ENCODE measurements around the gene CHKA. TPM values are rescaled to one million over a fixed set of nuclear protein-coding genes. Genes with fewer than 3 reads are reported as not detected.

Gene CHKA
- polyA plus RNA-seq, 1 of the 3 experiments (the other 2 are of a cell fraction), result 12.3 TPM

GRCh38 chr11:68033708-68034045 is 87.5 kb downstream of the CHKA start:
- Histone ChIP-seq H3K9ac (no peak overlapping the region), H3K9me3 (no peaks in the 10 kb centered on the region), H3K27ac (ENCODE audit: low read depth in 2 of 2, low read length in 1 of 2) (no peak overlapping the region), H3K27me3 (ENCODE audit: insufficient read depth) (no peaks in the 10 kb centered on the region), H3K79me2 (ENCODE audit: insufficient read depth) (peaks cover 30% of the 10 kb centered on the region), H3K4me3 (ENCODE audit: low read depth in 2 of 2, low read length in 1 of 2) (no peak overlapping the region), H3K4me1 (ENCODE audit: control insufficient read depth in 1 of 2, insufficient read depth in 2 of 2, low read depth in 1 of 2, low read length in 1 of 2) (peaks cover 18 to 28% of the 10 kb centered on the region in 2 experiments; a peak in 3 of 4 replicates), H3K36me3 (replicated peaks in 1 of 2; ENCODE audit: control insufficient read depth in 1 of 2, insufficient read depth in 2 of 2, low read length in 1 of 2) (peaks cover 14 to 19% of the 10 kb centered on the region in 2 experiments), H2AFZ (ENCODE audit: low read depth) (no peak overlapping the region), H3K4me2 (no peak overlapping the region), H3F3A (replicated peaks; ENCODE audit: insufficient read depth) (peaks cover 23% of the 10 kb centered on the region), H4K20me1 (ENCODE audit: insufficient read depth) (no peaks in the 10 kb centered on the region), H3K9me2 (no peaks in the 10 kb centered on the region)
- no peak for TF ChIP-seq NFIC (IDR thresholded peaks at IDR 0.05; ENCODE audit: borderline replicate concordance)
- TF ChIP-seq USF2 (IDR thresholded peaks at IDR 0.05; ENCODE audit: borderline replicate concordance, low read depth, low read length), result no peak
- no peak for TF ChIP-seq POLR2AphosphoS5 (IDR thresholded peaks at IDR 0.05; ENCODE audit: low read depth, low read length)
- no peak for TF ChIP-seq RCOR1 (IDR thresholded peaks at IDR 0.05; ENCODE audit: low read length)
- no peak for TF ChIP-seq FOXJ3 (CRISPR knock-in tag; IDR thresholded peaks at IDR 0.05)
- WGBS (ENCODE audit: low lambda C conversion rate), result 81% methylated on average over 3 of the region's 12 CpGs
- ChIA-PET CTCF (interaction anchor here (1.3 kb wide), 1 partner anchor 78 kb away, joined by 4 read pairs; no protein-coding TSS in a partner anchor), POLR2A (no interaction called here)
- no peak for DNase-seq

DNA sequence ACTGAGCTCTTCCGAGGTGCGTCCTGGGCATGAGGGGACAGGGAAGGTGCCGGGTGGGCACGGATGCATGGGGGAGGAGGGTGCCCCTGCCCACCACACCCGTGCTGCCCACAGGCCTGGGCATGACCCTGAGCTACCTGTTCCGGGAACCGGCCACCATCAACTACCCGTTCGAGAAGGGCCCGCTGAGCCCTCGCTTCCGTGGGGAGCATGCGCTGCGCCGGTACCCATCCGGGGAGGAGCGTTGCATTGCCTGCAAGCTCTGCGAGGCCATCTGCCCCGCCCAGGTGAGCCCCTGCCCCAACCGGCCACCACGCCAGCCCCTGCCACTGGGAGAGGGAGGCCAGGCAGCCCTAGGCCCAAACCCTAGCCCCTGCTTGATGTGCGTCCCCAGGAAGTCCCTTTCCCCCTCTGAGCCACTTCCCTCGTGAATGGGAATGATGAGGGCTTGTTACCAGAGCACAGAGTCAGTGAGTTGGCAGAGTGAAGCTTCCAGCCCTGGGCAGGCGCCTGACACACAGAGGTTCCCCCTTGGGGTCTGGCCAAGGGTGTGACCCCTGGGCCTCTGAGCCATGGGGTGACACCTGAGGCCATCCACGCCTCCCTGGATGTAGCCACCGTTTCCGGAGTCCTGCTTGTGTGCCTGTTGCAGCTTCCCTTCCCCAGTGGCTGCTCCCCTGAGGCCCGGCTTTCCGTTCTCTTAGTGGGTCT is 88.0 kb downstream of the CHKA start:
- Histone ChIP-seq H3K79me2 (ENCODE audit: insufficient read depth) (peaks cover 30% of the 10 kb centered on the region), H3K36me3 (replicated peaks in 1 of 2; ENCODE audit: control insufficient read depth in 1 of 2, insufficient read depth in 2 of 2, low read length in 1 of 2) (peaks cover 14 to 19% of the 10 kb centered on the region in 2 experiments), H3K9me2 (no peaks in the 10 kb centered on the region), H3K4me2 (no peak overlapping the region), H3K27ac (ENCODE audit: low read depth in 2 of 2, low read length in 1 of 2) (no peak overlapping the region), H3K27me3 (ENCODE audit: insufficient read depth) (no peaks in the 10 kb centered on the region), H3K4me1 (ENCODE audit: control insufficient read depth in 1 of 2, insufficient read depth in 2 of 2, low read depth in 1 of 2, low read length in 1 of 2) (peaks cover 23 to 24% of the 10 kb centered on the region in 2 experiments; a peak in 3 of 4 replicates), H3K4me3 (ENCODE audit: low read depth in 2 of 2, low read length in 1 of 2) (no peak overlapping the region), H3K9me3 (no peaks in the 10 kb centered on the region), H2AFZ (ENCODE audit: low read depth) (no peak overlapping the region), H4K20me1 (ENCODE audit: insufficient read depth) (no peaks in the 10 kb centered on the region), H3F3A (replicated peaks; ENCODE audit: insufficient read depth) (peaks cover 29% of the 10 kb centered on the region), H3K9ac (no peak overlapping the region)
- ChIA-PET POLR2A (no interaction called here), CTCF (interaction anchor here (1.3 kb wide), 1 partner anchor 77 kb away, joined by 4 read pairs; no protein-coding TSS in a partner anchor)
- WGBS (ENCODE audit: low lambda C conversion rate), result 91% methylated on average over 22 of the region's 29 CpGs
- TF ChIP-seq MEF2A (IDR thresholded peaks at IDR 0.05; ENCODE audit: borderline replicate concordance, low read depth), result no peak
- no peak for TF ChIP-seq GABPA (IDR thresholded peaks at IDR 0.05; ENCODE audit: low read depth)
- no peak for TF ChIP-seq JUND (IDR thresholded peaks at IDR 0.05)
- no peak for TF ChIP-seq FOSL2 (IDR thresholded peaks at IDR 0.05; ENCODE audit: borderline replicate concordance, low read depth)
- TF ChIP-seq IRF3 (IDR thresholded peaks at IDR 0.05; ENCODE audit: low read depth, low read length), result no peak
- TF ChIP-seq POLR2AphosphoS5 (IDR thresholded peaks at IDR 0.05; ENCODE audit: low read depth, low read length), result no peak
- TF ChIP-seq NFIC (IDR thresholded peaks at IDR 0.05; ENCODE audit: borderline replicate concordance), result no peak
- TF ChIP-seq NRF1 (IDR thresholded peaks at IDR 0.05; ENCODE audit: low read depth, low read length), result no peak
- TF ChIP-seq FOXJ3 (CRISPR knock-in tag; IDR thresholded peaks at IDR 0.05), result no peak
- TF ChIP-seq RXRA (IDR thresholded peaks at IDR 0.05; ENCODE audit: borderline replicate concordance, low read depth), result no peak
- no peak for TF ChIP-seq FOXM1 (IDR thresholded peaks at IDR 0.05; ENCODE audit: low read depth)
- TF ChIP-seq EP300 (IDR thresholded peaks at IDR 0.05; ENCODE audit: borderline replicate concordance in 1 of 2, low read depth in 1 of 2, low read length in 1 of 2), result no peak
- TF ChIP-seq TAF1 (IDR thresholded peaks at IDR 0.05; ENCODE audit: borderline replicate concordance, low read depth, low read length), result no peak
- no peak for DNase-seq

Data from SK-N-SH (cell line).